Measurements from ENCODE around the gene ARHGEF18.

DNA sequence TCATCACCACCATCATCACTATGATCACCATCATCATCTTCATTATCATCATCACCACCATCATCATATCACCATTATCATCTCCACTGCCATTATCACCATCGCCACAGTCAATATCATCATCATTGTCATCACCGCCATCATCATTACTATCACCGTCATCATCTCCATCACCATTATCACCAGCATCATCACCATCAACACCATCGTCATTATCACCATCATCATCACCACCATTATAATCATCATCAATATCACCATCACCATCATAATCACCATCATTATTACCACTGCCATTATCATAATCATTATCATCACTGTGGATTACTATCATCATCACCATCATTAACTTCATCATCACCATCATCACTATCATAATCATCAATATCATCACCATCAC lies 17.3 kb upstream of the ARHGEF18 start:
- TF ChIP-seq, protein P1, sequence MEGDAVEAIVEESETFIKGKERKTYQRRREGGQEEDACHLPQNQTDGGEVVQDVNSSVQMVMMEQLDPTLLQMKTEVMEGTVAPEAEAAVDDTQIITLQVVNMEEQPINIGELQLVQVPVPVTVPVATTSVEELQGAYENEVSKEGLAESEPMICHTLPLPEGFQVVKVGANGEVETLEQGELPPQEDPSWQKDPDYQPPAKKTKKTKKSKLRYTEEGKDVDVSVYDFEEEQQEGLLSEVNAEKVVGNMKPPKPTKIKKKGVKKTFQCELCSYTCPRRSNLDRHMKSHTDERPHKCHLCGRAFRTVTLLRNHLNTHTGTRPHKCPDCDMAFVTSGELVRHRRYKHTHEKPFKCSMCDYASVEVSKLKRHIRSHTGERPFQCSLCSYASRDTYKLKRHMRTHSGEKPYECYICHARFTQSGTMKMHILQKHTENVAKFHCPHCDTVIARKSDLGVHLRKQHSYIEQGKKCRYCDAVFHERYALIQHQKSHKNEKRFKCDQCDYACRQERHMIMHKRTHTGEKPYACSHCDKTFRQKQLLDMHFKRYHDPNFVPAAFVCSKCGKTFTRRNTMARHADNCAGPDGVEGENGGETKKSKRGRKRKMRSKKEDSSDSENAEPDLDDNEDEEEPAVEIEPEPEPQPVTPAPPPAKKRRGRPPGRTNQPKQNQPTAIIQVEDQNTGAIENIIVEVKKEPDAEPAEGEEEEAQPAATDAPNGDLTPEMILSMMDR (IDR thresholded peaks at IDR 0.05; ENCODE audit: low read depth, low read length): no peak
- no peak for TF ChIP-seq EZH2phosphoT487 (IDR thresholded peaks at IDR 0.05; ENCODE audit: low read depth)

Measured in OCI-LY3 (cell line).